Measurements from ENCODE around the gene SLC35B1. TPM values are rescaled to one million over a fixed set of nuclear protein-coding genes. Genes with fewer than 3 reads are reported as not detected.
"Not testable (repeated sequence)": the region's sequence is repeated elsewhere in the genome, so short reads cannot be mapped to it uniquely, and the experiment has no call there.

Gene SLC35B1
- polyA plus RNA-seq, 1 experiment, result 116 TPM

GRCh38 chr17:49676276-49676868 is 31.4 kb downstream of the SLC35B1 start:
- Histone ChIP-seq H3K36me3 (ENCODE audit: control insufficient read depth, insufficient read depth, low read length) (no peaks in the 10 kb centered on the region), H3K27me3 (ENCODE audit: control insufficient read depth, insufficient read depth, low read length) (no peaks in the 10 kb centered on the region), H3K4me3 (ENCODE audit: low read depth, low read length) (peak overlapping the region; percentile 95)
- ChIA-PET POLR2A (no interaction called here), CTCF (interaction anchor here (0.6 to 3.8 kb wide), 4 partner anchors 10 to 176 kb away, joined by 3 to 15 read pairs (median 3); partner anchors contain the start of gene NXPH3)
- TF ChIP-seq CTCF (IDR thresholded peaks at IDR 0.05; ENCODE audit: insufficient read depth, low read depth, low read length), result no peak
- no peak for DNase-seq (ENCODE audit: low read depth)

GRCh38 chr17:49674507-49674906 is 33.3 kb downstream of the SLC35B1 start:
- ChIA-PET POLR2A (interaction anchor here (1.0 kb wide), 1 partner anchor 17 kb away, joined by 3 read pairs; no protein-coding TSS in a partner anchor), CTCF (interaction anchor here (0.7 to 1.6 kb wide), 3 partner anchors 103 to 118 kb away, joined by 3 to 6 read pairs (median 3); no protein-coding TSS in a partner anchor)
- no peaks in the 10 kb centered on the region for H3K36me3 ChIP-seq (ENCODE audit: control insufficient read depth, insufficient read depth, low read length)

GRCh38 chr17:49673679-49674078 is 34.1 kb downstream of the SLC35B1 start:
- DNase-seq (ENCODE audit: low read depth); H3K27me3 ChIP-seq (ENCODE audit: control insufficient read depth, insufficient read depth, low read length); POLR2A ChIA-PET; H3K4me3 ChIP-seq (ENCODE audit: low read depth, low read length); H3K36me3 ChIP-seq (ENCODE audit: control insufficient read depth, insufficient read depth, low read length): not testable (repeated sequence)
- CTCF ChIA-PET, result interaction anchor here (1.2 to 1.6 kb wide), 2 partner anchors 102 to 104 kb away, joined by 3 to 6 read pairs; no protein-coding TSS in a partner anchor

More at GRCh38 chr17:49674507-49674906, 33.3 kb downstream of the SLC35B1 start:
- no peak for TF ChIP-seq CTCF (IDR thresholded peaks at IDR 0.05; ENCODE audit: insufficient read depth, low read depth, low read length)
- DNase-seq (ENCODE audit: low read depth), result no peak
- no peaks in the 10 kb centered on the region for H3K27me3 ChIP-seq (ENCODE audit: control insufficient read depth, insufficient read depth, low read length)
- H3K4me3 ChIP-seq (ENCODE audit: low read depth, low read length), result no peak overlapping the region

GRCh38 chr17:49670641-49671040 is 37.1 kb downstream of the SLC35B1 start:
- H3K36me3 ChIP-seq (ENCODE audit: control insufficient read depth, insufficient read depth, low read length), result no peaks in the 10 kb centered on the region
- POLR2A ChIA-PET, result no interaction called here
- no peak for DNase-seq (ENCODE audit: low read depth)
- CTCF ChIA-PET, result interaction anchor here (1.1 to 2.2 kb wide), 4 partner anchors 13 to 103 kb away, joined by 3 to 10 read pairs (median 3); partner anchors contain the start of gene NXPH3
- TF ChIP-seq CTCF (IDR thresholded peaks at IDR 0.05; ENCODE audit: insufficient read depth, low read depth, low read length), result no peak
- no peak overlapping the region for H3K4me3 ChIP-seq (ENCODE audit: low read depth, low read length)
- no peaks in the 10 kb centered on the region for H3K27me3 ChIP-seq (ENCODE audit: control insufficient read depth, insufficient read depth, low read length)

GRCh38 chr17:49670002-49670401 is 37.8 kb downstream of the SLC35B1 start:
- Histone ChIP-seq H3K4me3 (ENCODE audit: low read depth, low read length) (no peak overlapping the region), H3K36me3 (ENCODE audit: control insufficient read depth, insufficient read depth, low read length) (no peaks in the 10 kb centered on the region), H3K27me3 (ENCODE audit: control insufficient read depth, insufficient read depth, low read length) (no peaks in the 10 kb centered on the region)
- TF ChIP-seq CTCF (IDR thresholded peaks at IDR 0.05; ENCODE audit: insufficient read depth, low read depth, low read length), result no peak
- DNase-seq (ENCODE audit: low read depth), result no peak
- POLR2A ChIA-PET, result no interaction called here
- CTCF ChIA-PET, result interaction anchor here (1.6 to 2.2 kb wide), 3 partner anchors 12 to 100 kb away, joined by 3 to 10 read pairs (median 6); partner anchors contain the start of gene NXPH3
